HS-27A (cell line): ENCODE measurements around the gene NKD2.
"Not testable (repeated sequence)": the region's sequence is repeated elsewhere in the genome, so short reads cannot be mapped to it uniquely, and the experiment has no call there.

Source experiments
- DNase-seq: peaks from one replicate; pipeline ENCODE4 v3.0.0-alpha.2; 2012; ENCODE audit warnings: low read depth, missing footprints

Gene NKD2

GRCh38 chr5:1008451-1009358 lies at the start of gene NKD2:
Gene NKD2, plus strand, starts transcription at chr5:1008802. Its CDS starts 256 bp downstream, at chr5:1009058.
- no peak for DNase-seq

GRCh38 chr5:959581-960531 lies 48.7 kb upstream of the NKD2 start:
- no peak for DNase-seq

- no peak for DNase-seq
These were observed 48.1 kb upstream of the NKD2 start for GRCh38 chr5:960551-960950.

- DNase-seq: no peak
These were observed 47.4 kb upstream of the NKD2 start for GRCh38 chr5:961002-961710.

GRCh38 chr5:961711-962240 lies 46.8 kb upstream of the NKD2 start:
- no peak for DNase-seq

- no peak for DNase-seq
These were observed 46.2 kb upstream of the NKD2 start for GRCh38 chr5:962386-962785.

GRCh38 chr5:962801-963200 lies 45.8 kb upstream of the NKD2 start:
- no peak for DNase-seq

- no peak for DNase-seq
These were observed 45.3 kb upstream of the NKD2 start for GRCh38 chr5:963310-963672.

- DNase-seq: no peak
These were observed 44.7 kb upstream of the NKD2 start for GRCh38 chr5:963673-964531.

- DNase-seq: no peak
These were observed 43.8 kb upstream of the NKD2 start for GRCh38 chr5:964821-965220.

- DNase-seq: no peak
These were observed 42.8 kb upstream of the NKD2 start for GRCh38 chr5:965604-966344.

- no peak for DNase-seq
These were observed 42.3 kb upstream of the NKD2 start for GRCh38 chr5:966345-966710.

GRCh38 chr5:966941-967340 lies 41.7 kb upstream of the NKD2 start:
- no peak for DNase-seq

- no peak for DNase-seq
These were observed 39.7 kb upstream of the NKD2 start for GRCh38 chr5:968881-969280.

GRCh38 chr5:969408-969839 lies 39.2 kb upstream of the NKD2 start:
- DNase-seq: no peak

- DNase-seq: not testable (repeated sequence)
These were observed 36.0 kb upstream of the NKD2 start for GRCh38 chr5:972575-972974.

- no peak for DNase-seq
These were observed 31.5 kb upstream of the NKD2 start for GRCh38 chr5:976849-977751.

- DNase-seq: no peak
These were observed 30.5 kb upstream of the NKD2 start for GRCh38 chr5:978054-978453.

GRCh38 chr5:978693-979092 lies 29.9 kb upstream of the NKD2 start:
- DNase-seq: no peak
